K562 (cell line): Measurements from ENCODE around the gene NSMF. TPM values are rescaled to one million over a fixed set of nuclear protein-coding genes. Genes with fewer than 3 reads are reported as not detected.
A peak's percentile ranks its signal among the peaks of the same experiment; 100 is the strongest.

Source experiments
- ATAC-seq: fragments of 200-7000 bp; cut with Tn5 transposase; 3 replicates; pipeline ENCODE4 v1.9.1; 2020; ENCODE audit warnings: moderate library complexity
- BruUV-seq: library from RNA; stranded (reverse); fragments of 400-500 nt; replicated peaks from 2 replicates; lab custom pipeline; 2021; lab: Mats Ljungman, UMichigan
- CTCF ChIA-PET: fragments of 300-600 bp; formaldehyde crosslinking; extraction: SDS; loops from one replicate; lab custom pipeline; 2021; ENCODE audit warnings: low intra/inter-chr PET ratio; lab: Yijun Ruan, JAX
- POLR2A ChIA-PET: fragments of 300-600, 350-650 bp; sonication (Branson Sonifier 250); formaldehyde crosslinking; extraction: SDS; loops from one replicate; lab custom pipeline; 2021; ENCODE audit warnings: antibody characterized with exemption, inconsistent platforms; lab: Yijun Ruan, JAX
- DNase-seq, 4 experiments: peaks; one replicate each; pipeline versions ENCODE4 v3.0.0 to v3.0.0-alpha.2; 2011 to 2018; ENCODE audit warnings: low spot score in 3 of 4, mixed read lengths in 3 of 4; ENCODE audit errors: extremely low read depth in 1 of 4
- FAIRE-seq: peaks from 2 replicates; lab custom pipeline; 2011; peaks lifted over from hg19 to GRCh38; lab: Jason Lieb, UNC
- H2AFZ ChIP-seq: 2 replicates; pipeline ENCODE4 v1.6.0; 2011; ENCODE audit warnings: low read depth, low read length, control low read depth, inconsistent platforms
- H3K27ac ChIP-seq: fragments of 200-600 bp; 3 replicates; pipeline ENCODE4 v1.8.0; 2011; ENCODE audit warnings: low read depth, mild to moderate bottlenecking, control low read depth, inconsistent platforms, low read length, moderate library complexity, mixed read lengths; ENCODE audit errors: extremely low read depth
- H3K27me3 ChIP-seq, 2 experiments: fragments of 300-600 bp in 1 of 2; 2 replicates in 1 of 2; 3 replicates in 1 of 2; pipeline versions ENCODE4 v1.6.0 to v1.8.0; 2011; ENCODE audit warnings: inconsistent platforms in 2 of 2, low read length in 2 of 2, mild to moderate bottlenecking in 1 of 2, mixed read lengths in 1 of 2, moderate library complexity in 1 of 2; ENCODE audit not compliant: control insufficient read depth in 2 of 2, insufficient read depth in 2 of 2
- H3K36me3 ChIP-seq: fragments of 300-600 bp; 3 replicates; pipeline ENCODE4 v1.8.0; 2011; ENCODE audit warnings: mild to moderate bottlenecking, low read length, inconsistent platforms; ENCODE audit not compliant: control insufficient read depth, insufficient read depth
- H3K4me1 ChIP-seq, 2 experiments: fragments of 200-600 bp in 1 of 2; replicated peaks in 1 of 2; 2 replicates in 1 of 2; 3 replicates in 1 of 2; pipeline versions ENCODE4 v1.5.1 to v1.8.0; 2011; ENCODE audit warnings: inconsistent platforms in 2 of 2, low read length in 2 of 2, mild to moderate bottlenecking in 1 of 2, mixed read lengths in 1 of 2, moderate library complexity in 1 of 2; ENCODE audit not compliant: control insufficient read depth in 2 of 2, insufficient read depth in 2 of 2
- H3K4me2 ChIP-seq: 2 replicates; pipeline ENCODE4 v1.6.1; 2011; ENCODE audit warnings: low read length, control low read depth, inconsistent platforms, mixed read lengths; ENCODE audit not compliant: insufficient read depth
- H3K4me3 ChIP-seq: fragments of 200-600 bp; sonication (generic), shearing (Covaris generic); 2 replicates; pipeline ENCODE4 v1.5.1; 2016; ENCODE audit warnings: control low read depth, inconsistent platforms
- H3K79me2 ChIP-seq: fragments of 200-600 bp; 3 replicates; pipeline ENCODE4 v1.8.0; 2011; ENCODE audit warnings: low read length, inconsistent platforms; ENCODE audit not compliant: control insufficient read depth, insufficient read depth
- H3K9ac ChIP-seq, 2 experiments: 2 replicates each; pipeline versions ENCODE4 v1.6.0 to v1.6.1; 2011; ENCODE audit warnings: low read depth in 2 of 2, low read length in 2 of 2, control low read depth in 1 of 2, inconsistent platforms in 1 of 2, mild to moderate bottlenecking in 1 of 2, mixed read lengths in 1 of 2; ENCODE audit not compliant: insufficient read depth in 1 of 2
- H3K9me1 ChIP-seq: one replicate; pipeline ENCODE4 v1.6.0; 2011; ENCODE audit warnings: inconsistent platforms, mild to moderate bottlenecking, low read length, moderate library complexity; ENCODE audit not compliant: control insufficient read depth, insufficient read depth
- H3K9me3 ChIP-seq: replicated peaks from 2 replicates; pipeline ENCODE4 v1.5.1; 2011; ENCODE audit warnings: low read depth, low read length, inconsistent platforms; ENCODE audit not compliant: control insufficient read depth, insufficient read depth
- H4K20me1 ChIP-seq: replicated peaks from 2 replicates; pipeline ENCODE4 v1.6.1; 2011; ENCODE audit warnings: low read length, inconsistent platforms, mixed read lengths; ENCODE audit not compliant: control insufficient read depth, insufficient read depth
- CEBPG ChIP-seq, 3 experiments: fragments of 200-800 bp in 1 of 3; sonication (Bioruptor generic) in 1 of 3; sonication (generic) in 1 of 3; formaldehyde crosslinking in 1 of 3; IDR thresholded peaks in 2 of 3; conservative IDR thresholded peaks in 1 of 3; 2 replicates each; pipeline versions ENCODE4 v1.6.1 to v1.8.0; 2016 to 2022; ENCODE audit warnings: missing compliant biosample characterization in 2 of 3, missing genetic modification characterization in 2 of 3, mild to moderate bottlenecking in 1 of 3, missing genetic modification reagents in 1 of 3
- CTCF ChIP-seq, 3 experiments: IDR thresholded peaks in 2 of 3; conservative IDR thresholded peaks in 1 of 3; 2 replicates each; pipeline ENCODE4 v1.5.1; 2011 to 2012; ENCODE audit warnings: low read length in 3 of 3, mild to moderate bottlenecking in 3 of 3, control low read depth in 2 of 3, improper control_type of control experiment in 1 of 3, inconsistent platforms in 1 of 3, low read depth in 1 of 3, mixed read lengths in 1 of 3, moderate library complexity in 1 of 3; ENCODE audit not compliant: insufficient read depth in 2 of 3
- ELF4 ChIP-seq: fragments of 450-650 bp; formaldehyde crosslinking; IDR thresholded peaks from 2 replicates; pipeline ENCODE4 v1.4.0; 2022; ENCODE audit warnings: missing genetic modification characterization
- GATA2 ChIP-seq: sonication (generic); formaldehyde crosslinking; IDR thresholded peaks from 2 replicates; pipeline ENCODE4 v1.4.0; 2020; ENCODE audit warnings: mild to moderate bottlenecking, missing genetic modification reagents
- KAT7 ChIP-seq: sonication (generic); formaldehyde crosslinking; IDR thresholded peaks from 2 replicates; pipeline ENCODE4 v1.8.0; 2022; ENCODE audit warnings: missing genetic modification reagents, mild to moderate bottlenecking, borderline replicate concordance
- KLF10 ChIP-seq: fragments of 250-450 bp; sonication (Bioruptor Pico); IDR thresholded peaks from 2 replicates; pipeline ENCODE4 v1.6.1; 2021; ENCODE audit warnings: matching md5 sums
- NUFIP1 ChIP-seq: fragments of 450-650 bp; IDR thresholded peaks from 2 replicates; pipeline ENCODE4 v1.6.1; 2018; ENCODE audit not compliant: partially characterized antibody
- RBM25 ChIP-seq: fragments of 200-400 bp; formaldehyde crosslinking; IDR thresholded peaks from 2 replicates; pipeline ENCODE4 v1.6.1; 2018; ENCODE audit warnings: low read length, low read depth, moderate library complexity; ENCODE audit not compliant: severe bottlenecking
- THRAP3 ChIP-seq: fragments of 450-650 bp; IDR thresholded peaks from 2 replicates; pipeline ENCODE4 v1.6.1; 2016; ENCODE audit warnings: mild to moderate bottlenecking, inconsistent platforms, borderline replicate concordance
- ZNF143 ChIP-seq: sonication (generic); formaldehyde crosslinking; IDR thresholded peaks from 2 replicates; pipeline ENCODE4 v1.9.0; 2022; ENCODE audit warnings: mild to moderate bottlenecking, missing genetic modification reagents
- ZNF217 ChIP-seq: sonication (generic); formaldehyde crosslinking; IDR thresholded peaks from 2 replicates; pipeline ENCODE4 v1.8.0; 2022; ENCODE audit warnings: mild to moderate bottlenecking, missing genetic modification reagents
- ZNF609 ChIP-seq: sonication (generic); formaldehyde crosslinking; IDR thresholded peaks from 2 replicates; pipeline ENCODE4 v1.8.1; 2023; ENCODE audit warnings: missing genetic modification reagents, mild to moderate bottlenecking, borderline replicate concordance
- WGBS: fragments of 100-300 bp; shearing (Covaris generic); methylation state at CpG from one replicate; pipeline ENCODE4 v1.1.6; 2016; ENCODE audit warnings: low coverage, mixed read lengths; ENCODE audit not compliant: insufficient coverage; ENCODE audit errors: missing lambda C conversion rate; 5-methylcytosine and 5-hydroxymethylcytosine counted together
- in situ Hi-C: fragments of 300-500 bp; cut with MboI; formaldehyde crosslinking; loops from 4 replicates; pipeline ENCODE4 v1.15.0; 2018; ENCODE audit warnings: inconsistent platforms, mixed read lengths
- intact Hi-C: fragments of 100-400 bp; cut with micrococcal nuclease; formaldehyde crosslinking; loops from 2 replicates; pipeline ENCODE4 v1.14.2; 2022
- polyA plus RNA-seq, 8 experiments: library from polyadenylated mRNA; depleted of rRNA in 4 of 8; stranded (reverse) in 5 of 8; unstranded in 3 of 8; fragments of >200 nt; fragmentation: Nextera tagmentation in 2 of 8; fragmentation: Illumina TruSeq in 1 of 8; extraction: Ambion mirVana in 2 of 8; extraction: Trizol in 1 of 8; gene quantifications; 2 replicates each; pipeline versions ENCODE4 v1.2.1 to v1.2.3, GENCODE V29; 2011 to 2014; ENCODE audit warnings: inconsistent platforms in 1 of 8, missing spikeins in 1 of 8
- total RNA-seq, 7 experiments: library from RNA; depleted of rRNA in 6 of 7; stranded (reverse); fragments of >200 nt in 6 of 7; fragmentation: Illumina TruSeq in 2 of 7; extraction: Trizol in 2 of 7; gene quantifications; 2 replicates each; pipeline versions ENCODE4 v1.2.1 to v1.2.3, GENCODE V29; 2011 to 2021; ENCODE audit warnings: low replicate concordance in 1 of 7
- TF ChIP-seq, protein P1 (sequence below): fragments of 450-650 bp; formaldehyde crosslinking; IDR thresholded peaks from 2 replicates; pipeline ENCODE4 v1.4.0; 2022; ENCODE audit warnings: missing genetic modification characterization

The NSMF gene
- total and polyA plus RNA-seq, 9 of the 15 experiments (the other 6 are each of a cell fraction or from before 2014, with no cell fraction given) = 0.20 to 82.7 (median 29.3) TPM

DNA sequence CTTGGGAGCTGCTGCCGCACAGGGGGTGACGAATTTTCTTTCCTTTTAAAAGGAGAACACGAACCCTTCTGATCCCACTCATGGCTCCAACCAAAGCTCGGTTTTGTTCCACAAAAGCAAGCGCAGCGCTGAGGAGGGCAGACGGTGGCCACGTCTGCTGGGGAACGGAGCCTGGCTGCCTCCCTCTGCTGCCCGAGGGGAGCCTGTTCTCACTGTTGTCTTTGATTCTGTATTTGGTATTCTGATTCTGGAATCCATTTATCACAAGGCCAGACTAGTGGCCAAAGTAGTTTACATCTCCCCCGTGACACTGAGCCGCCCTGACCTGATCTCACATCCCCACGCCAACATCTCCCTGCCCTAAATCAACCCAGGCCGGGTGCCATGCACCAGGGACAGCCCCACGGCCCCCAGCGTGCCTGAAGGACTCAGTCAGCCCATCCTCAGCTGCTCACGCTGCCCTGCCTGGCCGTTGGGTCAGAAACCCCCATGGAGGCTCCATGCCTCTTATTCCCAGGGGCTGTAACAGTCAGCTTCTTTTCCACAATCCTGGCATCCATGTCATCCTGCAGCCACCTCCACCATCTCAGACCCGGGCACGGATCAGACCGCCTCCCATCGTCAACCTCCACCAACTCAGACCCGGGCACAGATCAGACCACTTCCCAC is 6.7 kb upstream of the NSMF start:
- ChIA-PET POLR2A (interaction anchor here (0.6 kb wide), 1 partner anchor 14 kb away, joined by 3 read pairs; no protein-coding TSS in a partner anchor), CTCF (no interaction called here)
- no peaks in the 10 kb centered on the region for H4K20me1 ChIP-seq
- no peak for DNase-seq
- no peaks in the 10 kb centered on the region for H3K9me1 ChIP-seq
- WGBS = 38% methylated on average over 21 of the region's 23 CpGs
- no peaks in the 10 kb centered on the region for H3K36me3 ChIP-seq
- peaks cover 11 to 60% of the 10 kb centered on the region in 2 experiments; a peak in 4 of 5 replicates for H3K4me1 ChIP-seq
- no TSS peak for BruUV-seq
- no peak overlapping the region for H3K4me3 ChIP-seq
- intact Hi-C loops = no loop called here
- no peak overlapping the region for H3K4me2 ChIP-seq
- no peaks in the 10 kb centered on the region for H3K79me2 ChIP-seq
- H3K27me3 ChIP-seq = no peaks in the 10 kb centered on the region
- FAIRE-seq = no peak
- peak overlapping the region; percentile 27; the same call in 1 of the 2 replicates for H2AFZ ChIP-seq
- in situ Hi-C loops = no loop called here
- ATAC-seq = no peak
- peak overlapping the region in 1 of 2 experiments; percentile 58; a peak in 1 of 4 replicates for H3K9ac ChIP-seq
- H3K27ac ChIP-seq = no peak overlapping the region
- H3K9me3 ChIP-seq = no peaks in the 10 kb centered on the region
- no peak for TF ChIP-seq ZNF609 (CRISPR knock-in tag)
- TF ChIP-seq KLF10 (CRISPR knock-in tag) = no peak
- TF ChIP-seq GATA2 = no peak
- TF ChIP-seq ZNF143 (CRISPR knock-in tag) = no peak
- no peak for TF ChIP-seq CEBPG (CRISPR knock-in tag; IDR thresholded peaks at IDR 0.05)
- TF ChIP-seq CEBPG (tag; conservative IDR thresholded peaks at IDR 0.05 in 1 of 2, IDR thresholded peaks at IDR 0.05 in 1 of 2) = no peak
- no peak for TF ChIP-seq THRAP3
- no peak for TF ChIP-seq KAT7 (CRISPR knock-in tag)
- no peak for TF ChIP-seq ELF4 (CRISPR knock-in tag)
- TF ChIP-seq NUFIP1 = no peak
- no peak for TF ChIP-seq CTCF (IDR thresholded peaks at IDR 0.05 in 2 of 3, conservative IDR thresholded peaks at IDR 0.05 in 1 of 3; ENCODE audit: insufficient read depth in 2 of 3, low read depth in 1 of 3, low read length in 3 of 3)
- no peak for TF ChIP-seq ZNF217 (CRISPR knock-in tag)
- no peak for TF ChIP-seq RBM25
- TF ChIP-seq, protein P1, sequence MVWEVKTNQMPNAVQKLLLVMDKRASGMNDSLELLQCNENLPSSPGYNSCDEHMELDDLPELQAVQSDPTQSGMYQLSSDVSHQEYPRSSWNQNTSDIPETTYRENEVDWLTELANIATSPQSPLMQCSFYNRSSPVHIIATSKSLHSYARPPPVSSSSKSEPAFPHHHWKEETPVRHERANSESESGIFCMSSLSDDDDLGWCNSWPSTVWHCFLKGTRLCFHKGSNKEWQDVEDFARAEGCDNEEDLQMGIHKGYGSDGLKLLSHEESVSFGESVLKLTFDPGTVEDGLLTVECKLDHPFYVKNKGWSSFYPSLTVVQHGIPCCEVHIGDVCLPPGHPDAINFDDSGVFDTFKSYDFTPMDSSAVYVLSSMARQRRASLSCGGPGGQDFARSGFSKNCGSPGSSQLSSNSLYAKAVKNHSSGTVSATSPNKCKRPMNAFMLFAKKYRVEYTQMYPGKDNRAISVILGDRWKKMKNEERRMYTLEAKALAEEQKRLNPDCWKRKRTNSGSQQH (CRISPR knock-in tag) = no peak
